ENCODE measurements around the gene LINC00305.

Gene LINC00305

DNA sequence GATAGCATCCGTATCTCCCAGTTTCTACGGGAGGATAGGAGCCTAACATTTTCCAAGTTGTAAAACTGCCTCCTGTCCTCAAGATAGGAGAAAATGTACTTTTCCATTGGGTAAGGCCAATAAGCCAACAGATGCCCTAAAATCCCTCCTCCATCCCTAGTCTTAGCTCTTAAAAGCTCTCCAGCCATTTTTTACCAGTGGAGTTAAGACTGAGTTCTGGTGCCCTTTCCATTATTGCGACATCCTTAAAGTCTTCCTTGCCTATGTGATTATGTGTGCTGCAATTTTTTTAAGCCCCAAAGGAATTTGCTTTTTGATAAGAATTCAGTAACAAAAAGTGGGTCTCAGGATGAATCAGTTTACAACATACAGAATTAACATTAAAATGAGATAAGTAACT, 33.0 kb downstream of the LINC00305 start:
- no peak for DNase-seq (ENCODE audit: low read depth)

DNA sequence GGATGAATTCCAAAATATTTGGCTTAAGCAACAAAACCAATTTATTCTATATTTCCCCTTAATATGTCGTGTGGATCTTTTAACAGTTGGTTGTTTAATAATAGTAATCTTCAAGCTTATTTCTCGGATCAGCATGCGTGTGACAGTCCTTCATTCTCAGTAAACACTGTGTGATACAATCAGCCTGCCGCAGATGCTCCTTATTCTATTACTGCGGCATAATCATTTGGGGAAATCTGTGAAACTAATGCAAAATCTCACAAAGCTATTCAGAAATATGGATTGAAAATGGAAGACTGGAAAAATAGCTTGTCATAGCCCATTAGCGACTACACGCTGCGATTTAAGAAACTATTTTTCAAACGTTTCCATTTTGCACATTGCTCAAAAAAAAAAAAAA, 36.9 kb downstream of the LINC00305 start:
- DNase-seq (ENCODE audit: low read depth), result no peak

DNA sequence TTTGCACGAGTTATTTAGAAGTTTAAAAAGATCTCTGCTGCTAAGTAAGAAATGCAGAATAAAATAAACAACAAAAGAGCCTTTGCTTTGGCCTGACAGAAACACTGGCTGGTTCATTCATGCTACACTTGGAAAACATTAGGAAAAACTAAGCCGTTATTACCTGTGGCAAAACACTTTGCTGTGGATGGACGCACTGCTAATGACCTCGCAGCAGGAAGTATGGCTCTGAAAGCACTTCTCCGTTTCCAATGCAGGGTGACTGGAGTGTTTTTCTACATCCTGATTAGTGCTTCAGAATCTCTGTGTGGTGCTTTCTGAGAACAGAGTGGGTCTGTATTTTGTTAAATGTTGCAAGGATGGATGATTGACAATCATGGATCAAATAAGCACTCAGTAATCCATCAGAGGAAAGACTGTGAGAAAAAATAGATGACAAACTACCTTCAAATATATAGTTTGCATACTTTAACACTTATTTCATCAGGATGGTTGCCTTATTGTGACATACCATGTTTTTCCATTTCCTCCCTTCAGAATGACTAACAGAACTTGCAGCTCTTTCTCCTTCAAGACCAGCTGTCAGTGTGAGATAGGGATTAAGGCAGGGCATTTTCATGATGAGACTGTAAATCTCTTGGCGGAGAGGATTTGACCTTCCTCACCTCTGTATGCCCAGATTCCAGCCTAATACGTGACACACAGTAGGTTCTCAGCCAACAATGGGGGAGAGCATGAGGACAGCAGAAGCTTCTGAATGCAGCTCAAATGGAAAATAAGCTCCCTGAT, 38.0 kb downstream of the LINC00305 start:
- DNase-seq (ENCODE audit: low read depth), result no peak

DNA sequence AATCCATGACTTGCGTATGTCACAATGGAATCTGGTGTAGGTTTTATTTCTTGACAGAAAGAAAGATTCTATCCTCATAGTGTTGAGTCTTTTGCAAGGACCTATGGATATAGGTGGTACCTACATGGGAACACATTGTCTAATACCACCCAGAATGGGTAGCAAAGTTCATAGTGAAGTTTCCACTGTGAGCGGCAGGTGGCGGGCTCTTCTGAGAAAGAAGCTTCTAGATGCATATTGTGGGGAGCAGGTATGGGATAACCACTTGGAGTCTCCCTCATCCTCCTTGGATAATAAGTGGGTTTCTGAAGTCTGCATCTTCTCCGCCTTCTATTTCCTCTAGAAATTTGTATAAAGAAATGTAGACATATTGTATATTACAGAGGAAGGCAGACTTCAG, 44.9 kb downstream of the LINC00305 start:
- DNase-seq (ENCODE audit: low read depth), result no peak

DNA sequence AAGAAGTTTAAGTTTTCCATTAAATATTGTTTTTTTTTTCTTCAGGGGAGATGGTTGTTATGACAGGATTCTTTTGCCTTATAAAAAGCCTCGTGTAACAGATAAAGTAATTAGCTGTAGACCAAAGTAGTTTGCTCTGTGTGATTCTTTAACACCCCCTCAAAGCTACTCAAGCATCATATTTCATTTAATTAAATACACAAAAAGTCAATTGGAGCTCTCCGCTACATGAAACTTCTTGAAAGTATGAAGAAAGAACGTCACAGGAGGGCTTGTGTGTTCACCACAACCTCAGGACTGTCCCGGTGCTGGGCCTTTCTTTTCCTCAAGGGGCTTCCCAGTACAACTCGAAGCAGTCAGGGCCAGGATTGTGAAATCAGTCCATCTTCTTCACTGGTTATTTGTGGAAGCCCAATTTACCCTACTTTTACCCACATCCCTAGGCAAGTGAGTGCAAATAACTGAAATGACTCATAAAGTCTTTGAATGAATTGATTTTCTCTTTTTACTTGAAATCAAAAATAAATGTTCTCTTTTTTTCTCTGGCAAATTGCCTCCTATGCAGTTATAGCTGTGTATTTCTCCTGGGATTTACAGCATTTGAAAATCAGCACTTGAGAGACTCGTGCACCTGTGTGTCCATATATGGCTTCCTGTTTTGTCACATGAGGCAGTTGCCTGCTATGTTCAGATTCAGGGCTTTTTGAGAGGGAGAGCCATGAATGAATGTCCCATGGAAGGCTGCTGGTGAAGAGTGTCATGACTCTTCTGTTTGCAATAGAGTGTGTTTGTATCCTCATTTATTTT, 48.6 kb downstream of the LINC00305 start:
- no peak for DNase-seq (ENCODE audit: low read depth)

DNA sequence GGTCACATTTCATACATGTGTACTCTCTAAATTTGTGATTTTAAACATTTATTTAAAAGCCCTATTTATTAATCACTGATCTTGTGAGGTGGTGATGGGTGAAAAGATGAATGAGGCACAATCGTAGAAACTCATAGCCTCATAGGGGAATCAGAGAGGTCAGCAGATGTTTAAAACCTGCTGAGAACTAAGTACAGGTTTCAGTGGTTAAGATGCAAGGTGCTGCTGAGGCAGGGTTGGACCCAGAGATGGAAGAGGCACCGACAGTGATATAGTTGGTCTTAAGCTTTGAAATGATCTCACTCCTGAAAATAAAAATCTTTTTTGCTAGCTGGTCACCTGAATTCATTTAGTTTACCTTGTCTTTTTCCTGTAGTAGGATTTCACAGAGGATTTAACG, 49.6 kb downstream of the LINC00305 start:
- no peak for DNase-seq (ENCODE audit: low read depth)

DNA sequence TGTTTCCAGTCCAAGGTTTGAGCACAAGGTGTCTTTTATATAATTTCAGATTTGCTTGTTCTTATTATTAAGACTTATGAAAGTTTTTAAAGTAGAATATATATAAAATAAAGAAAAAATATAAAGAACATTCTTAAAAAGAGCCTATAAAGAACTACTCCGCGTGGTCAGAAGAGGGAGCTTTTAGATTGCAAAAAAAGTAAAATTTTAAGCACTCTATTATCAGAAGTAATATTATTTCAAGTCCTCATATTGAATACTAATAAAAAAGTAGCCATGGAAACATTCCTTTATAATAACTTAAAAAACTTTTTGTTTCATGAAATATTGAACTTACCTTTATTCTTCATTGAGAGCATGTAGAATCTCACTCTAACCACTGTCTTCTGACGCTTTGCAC, 51.4 kb downstream of the LINC00305 start:
- no peak for DNase-seq (ENCODE audit: low read depth)

DNA sequence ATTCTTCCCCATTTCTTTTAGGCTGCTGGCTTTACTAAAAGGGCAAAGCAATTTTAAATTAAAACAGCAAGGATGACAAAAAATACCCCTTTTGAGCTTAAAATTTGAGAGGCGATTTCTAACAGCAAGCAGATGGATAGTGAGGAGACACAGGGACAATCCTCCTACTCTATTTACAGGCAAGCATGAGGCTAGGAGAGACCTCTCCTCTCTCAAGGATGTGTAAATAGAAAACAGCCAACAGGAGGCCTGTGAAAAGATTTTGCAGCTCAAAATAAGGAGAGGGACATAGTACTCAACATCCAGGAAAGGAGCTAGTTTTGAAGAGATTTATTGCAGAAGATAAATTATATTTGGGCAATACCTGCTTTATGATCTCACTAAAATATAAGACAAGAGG, 53.8 kb downstream of the LINC00305 start:
- DNase-seq (ENCODE audit: low read depth), result no peak

DNA sequence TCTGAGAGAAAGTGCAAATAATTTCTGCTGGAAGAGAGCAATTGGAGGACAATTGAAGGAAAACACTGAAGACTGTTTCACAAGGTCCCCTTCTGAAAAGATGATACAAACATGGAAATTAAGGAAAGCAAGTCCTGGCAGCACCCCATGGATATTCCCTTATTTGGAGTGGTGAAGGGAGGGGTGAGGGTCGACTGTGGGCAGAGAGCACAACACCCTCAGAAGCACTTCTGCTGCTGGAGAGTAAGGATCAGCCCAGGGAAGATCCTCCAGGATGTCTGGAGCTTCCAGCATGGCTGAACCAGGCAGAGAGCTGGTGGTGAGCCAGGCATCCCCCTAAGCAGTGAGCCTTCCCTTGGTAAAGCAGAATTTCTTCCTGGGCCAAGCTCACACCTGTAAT, 54.7 kb downstream of the LINC00305 start:
- no peak for DNase-seq (ENCODE audit: low read depth)

DNA sequence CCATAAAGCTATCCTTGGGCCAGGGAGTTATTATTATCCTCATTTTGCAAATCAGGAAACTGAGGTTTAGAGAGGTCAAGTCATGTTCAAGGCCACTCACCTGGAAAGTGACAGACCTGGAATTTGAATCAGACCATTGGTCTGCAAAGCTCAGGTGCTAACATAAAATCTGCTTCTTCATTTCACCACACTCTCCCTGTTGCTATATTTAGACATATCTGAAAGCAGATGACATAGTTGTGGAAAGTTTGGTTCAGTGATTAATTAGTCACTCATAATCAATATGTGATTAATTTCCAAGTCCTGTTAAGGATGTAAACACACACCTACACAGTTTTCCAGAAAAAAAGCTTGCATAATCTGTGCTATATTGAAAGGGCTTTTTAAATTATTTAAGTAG, 57.4 kb downstream of the LINC00305 start:
- DNase-seq (ENCODE audit: low read depth), result no peak

DNA sequence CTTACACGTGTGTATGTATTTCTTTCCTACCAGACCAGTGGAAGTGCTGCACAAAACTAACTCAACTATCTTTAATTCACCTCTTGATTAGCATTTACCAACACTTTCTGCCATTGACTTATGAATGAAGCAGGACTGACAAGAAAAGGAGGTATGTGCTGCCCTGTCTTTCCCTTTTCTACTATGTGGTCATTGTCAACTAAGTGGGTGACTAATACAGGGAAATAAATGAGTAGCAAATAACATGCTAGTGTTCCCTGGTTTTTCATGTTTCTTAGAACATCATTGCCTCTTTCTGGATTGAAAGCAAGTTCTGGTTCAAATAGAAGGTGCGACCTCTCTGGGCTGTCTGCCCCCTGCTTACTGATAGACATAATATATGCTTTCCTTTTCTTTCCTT, 58.0 kb downstream of the LINC00305 start:
- no peak for DNase-seq (ENCODE audit: low read depth)

DNA sequence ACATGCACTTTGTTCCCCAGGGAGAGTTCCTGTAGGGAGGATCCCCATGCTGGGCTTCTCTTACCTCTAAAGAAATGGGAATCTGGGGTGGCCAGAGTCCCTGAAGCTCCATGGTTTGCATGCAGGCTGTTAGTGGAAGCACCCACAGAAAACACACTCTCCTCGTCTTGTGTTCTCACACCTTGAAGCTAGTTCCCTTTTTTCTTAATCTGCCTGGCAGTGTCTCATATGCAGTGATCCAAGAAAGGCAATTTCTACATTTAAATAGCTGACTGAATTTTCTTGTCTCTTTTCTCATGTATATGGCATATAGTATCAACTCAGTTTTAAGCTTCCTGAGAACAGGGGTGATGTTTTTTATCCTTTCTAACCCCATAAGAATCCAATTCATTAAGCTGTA, 65.0 kb downstream of the LINC00305 start:
- no peak for DNase-seq (ENCODE audit: low read depth)

DNA sequence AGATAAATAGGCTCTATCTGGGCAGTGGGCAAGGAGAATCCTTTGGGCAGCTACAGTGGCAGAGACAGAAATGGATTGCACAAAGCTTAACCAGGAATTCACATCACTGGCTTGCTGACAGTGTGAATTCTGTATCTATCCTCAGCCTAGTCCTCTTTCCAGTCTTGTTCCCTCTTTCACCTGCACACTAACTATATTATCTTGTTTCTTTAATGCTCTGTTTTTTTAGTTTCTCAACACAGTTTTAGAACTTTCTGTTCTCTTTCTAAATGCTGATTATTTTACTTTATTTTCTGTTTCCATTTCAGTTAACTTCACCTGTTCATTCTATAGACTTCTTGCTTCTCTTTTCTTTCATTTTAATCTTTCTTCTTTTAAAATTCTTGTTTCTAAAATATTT, 66.4 kb downstream of the LINC00305 start:
- DNase-seq (ENCODE audit: low read depth), result no peak

DNA sequence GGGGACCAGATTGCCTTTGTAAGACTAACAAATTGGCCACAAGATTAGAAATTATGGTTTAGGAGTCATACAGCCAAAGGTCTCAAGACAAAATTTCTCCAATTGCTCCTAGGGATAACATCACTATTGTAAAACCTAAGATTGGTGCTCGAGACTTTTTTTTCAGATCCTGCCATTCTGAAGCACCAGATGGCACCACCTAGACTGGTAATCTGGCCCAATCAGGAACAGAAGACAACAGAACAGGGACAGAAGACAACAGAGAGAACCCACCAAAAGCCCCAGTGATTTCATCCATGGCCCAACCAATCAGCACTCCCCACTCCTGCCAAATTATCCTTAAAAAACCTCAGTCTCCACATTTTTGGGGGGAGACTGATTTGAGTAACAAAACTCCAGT, 66.8 kb downstream of the LINC00305 start:
- no peak for DNase-seq (ENCODE audit: low read depth)

DNA sequence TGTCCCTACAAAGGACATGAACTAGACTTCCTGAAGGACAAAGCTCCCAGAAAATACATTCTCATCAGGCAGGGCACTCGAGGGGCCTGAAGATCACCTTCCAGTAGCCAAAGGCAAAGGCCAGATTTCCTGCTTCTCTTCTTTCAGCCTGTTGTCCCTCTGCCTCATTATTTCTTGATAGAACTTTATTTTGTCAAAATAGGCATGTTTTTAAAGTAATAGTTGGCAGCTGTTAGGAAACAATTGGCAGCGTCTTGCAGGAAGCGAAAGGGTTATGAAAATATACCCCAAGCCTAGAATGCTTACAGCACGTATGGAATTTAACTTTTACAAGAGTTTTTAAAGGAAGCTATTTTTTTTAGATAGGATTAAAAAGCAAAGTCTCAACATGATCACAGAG, 74.9 kb downstream of the LINC00305 start:
- DNase-seq (ENCODE audit: low read depth), result no peak

DNA sequence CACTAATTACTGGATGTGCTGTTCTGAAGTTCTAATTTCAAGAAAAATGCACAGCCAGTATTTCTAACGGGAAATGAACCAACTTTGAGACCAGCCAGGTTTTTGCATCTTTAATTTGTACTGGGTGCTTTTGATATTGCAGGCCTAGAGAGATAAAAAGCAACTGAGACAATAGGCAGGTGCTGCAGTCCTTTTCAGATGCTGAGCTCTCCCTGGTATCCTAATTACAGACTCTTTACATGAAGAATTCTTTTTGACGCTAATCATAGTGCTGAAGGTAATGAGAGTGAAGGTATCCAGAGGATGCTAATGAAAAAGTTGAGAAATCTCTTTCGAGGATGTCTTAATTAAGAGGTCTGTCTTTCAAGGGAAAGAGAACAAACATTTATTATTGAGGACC, 93.9 kb downstream of the LINC00305 start:
- no peak for DNase-seq (ENCODE audit: low read depth)

DNA sequence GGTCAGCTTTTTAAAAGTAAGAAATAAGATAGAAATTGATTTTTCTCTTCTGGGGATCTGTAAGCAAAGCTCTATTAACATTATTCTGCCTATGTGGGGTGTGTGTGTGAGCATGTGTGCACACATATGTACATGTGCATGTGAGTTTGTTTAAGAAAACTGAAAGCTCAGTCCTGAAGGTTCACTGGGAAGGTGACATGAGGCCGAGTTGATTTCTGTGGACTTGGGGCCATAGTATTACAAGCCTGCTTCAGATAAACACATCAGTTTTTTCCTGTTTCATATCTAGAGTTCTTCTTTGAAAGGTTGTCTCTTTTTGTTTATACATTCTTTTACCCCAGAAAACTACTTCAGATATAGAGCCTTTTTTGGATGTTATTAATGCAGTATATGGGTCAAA, 95.6 kb downstream of the LINC00305 start:
- no peak for DNase-seq (ENCODE audit: low read depth)

DNA sequence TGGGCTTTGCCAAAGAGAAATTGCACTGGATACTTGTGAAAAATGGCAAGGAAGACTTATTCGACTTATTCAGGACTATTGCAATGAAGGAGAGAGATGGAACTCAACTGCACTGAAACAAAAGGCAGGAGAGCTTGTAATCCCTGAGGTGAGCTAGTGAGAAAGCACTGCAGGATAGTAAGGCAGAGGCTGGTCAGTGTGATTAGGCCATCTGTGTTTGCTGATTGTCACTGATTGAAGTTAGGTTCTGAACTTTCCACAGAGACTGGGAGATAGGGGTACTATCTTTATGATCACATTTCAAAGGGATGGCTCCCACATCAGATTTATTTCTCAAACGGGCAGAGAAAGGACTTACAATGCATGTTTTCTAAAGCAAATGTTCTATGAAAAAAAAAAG, 96.1 kb downstream of the LINC00305 start:
- no peak for DNase-seq (ENCODE audit: low read depth)

DNA sequence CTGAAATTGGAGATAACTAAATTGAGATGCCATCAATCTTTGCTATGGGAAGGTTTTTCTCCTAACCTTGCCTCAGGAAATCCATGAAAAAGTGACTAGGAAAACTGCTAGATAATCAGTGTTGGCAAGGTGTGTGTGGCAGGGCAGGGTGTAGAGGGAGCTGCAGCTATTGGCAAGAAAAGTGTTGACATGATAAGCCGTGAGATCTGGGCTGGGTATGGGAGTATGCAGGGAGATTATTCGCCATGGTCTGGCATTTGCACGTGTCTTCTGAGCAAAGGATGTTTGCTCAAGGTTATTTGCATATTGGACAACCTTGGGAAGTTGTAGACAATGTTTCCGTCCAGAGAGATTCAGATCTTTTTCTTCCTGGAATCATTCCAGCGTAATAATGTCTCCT, 104.3 kb downstream of the LINC00305 start:
- DNase-seq (ENCODE audit: low read depth), result no peak

DNA sequence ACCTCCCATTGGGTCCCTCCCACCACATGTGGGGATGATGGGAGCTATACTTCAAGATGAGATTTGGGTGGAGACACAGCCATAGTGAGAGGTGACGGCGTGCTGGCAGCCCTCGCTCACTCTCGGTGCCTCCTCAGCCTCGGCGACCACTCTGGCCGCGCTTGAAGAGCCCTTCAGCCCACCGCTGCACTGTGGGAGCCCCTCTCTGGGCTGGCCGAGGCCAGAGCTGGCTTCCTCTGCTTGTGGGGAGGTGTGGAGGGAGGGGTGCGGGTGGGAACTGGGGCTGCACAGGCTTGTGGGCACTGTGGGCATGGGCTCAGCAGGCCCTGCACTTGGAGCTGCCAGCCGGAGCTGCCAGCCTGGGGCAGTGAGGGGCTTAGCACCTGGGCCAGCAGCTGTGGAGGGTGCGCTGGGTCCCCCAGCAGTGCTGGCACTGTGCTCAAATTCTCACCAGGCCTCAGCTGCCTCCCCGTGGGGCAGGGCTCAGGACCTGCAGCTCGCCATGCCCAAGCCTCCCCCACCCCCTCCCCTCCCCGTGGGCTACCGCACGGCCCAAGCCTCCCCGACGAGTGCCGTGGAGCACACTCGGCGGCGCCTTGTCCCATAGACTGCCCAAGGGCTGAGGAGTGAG, 106.0 kb downstream of the LINC00305 start:
- DNase-seq (ENCODE audit: low read depth), result no peak

DNA sequence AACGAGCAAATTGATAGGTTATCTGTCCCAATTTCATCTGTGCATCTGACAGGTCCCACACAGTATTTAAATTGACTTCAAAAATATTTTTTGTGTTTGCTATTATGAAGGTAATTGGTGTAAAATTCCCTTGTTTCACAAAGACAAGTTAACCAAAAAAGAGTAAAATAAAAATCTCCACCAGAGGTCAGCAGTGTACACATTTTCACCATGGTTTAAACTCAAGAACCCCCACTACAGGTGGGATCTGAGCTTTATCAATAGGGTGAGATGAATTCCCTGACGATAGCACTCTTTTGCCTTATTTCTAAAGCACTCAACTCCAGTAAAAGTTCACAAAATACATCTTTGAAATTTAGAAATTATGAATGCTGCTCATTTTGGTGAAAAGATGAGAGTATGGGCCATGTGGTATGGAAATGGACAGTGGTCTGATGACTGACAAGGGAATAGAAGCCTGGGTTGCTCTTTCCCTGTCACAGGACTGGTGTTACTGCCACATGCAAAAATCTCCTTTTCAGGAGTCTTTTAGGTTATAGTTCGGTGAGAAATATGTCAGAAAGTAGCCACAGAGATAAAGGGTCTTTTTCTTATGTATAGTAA, 111.0 kb downstream of the LINC00305 start:
- peak; percentile 2 for DNase-seq (ENCODE audit: low read depth)

DNA sequence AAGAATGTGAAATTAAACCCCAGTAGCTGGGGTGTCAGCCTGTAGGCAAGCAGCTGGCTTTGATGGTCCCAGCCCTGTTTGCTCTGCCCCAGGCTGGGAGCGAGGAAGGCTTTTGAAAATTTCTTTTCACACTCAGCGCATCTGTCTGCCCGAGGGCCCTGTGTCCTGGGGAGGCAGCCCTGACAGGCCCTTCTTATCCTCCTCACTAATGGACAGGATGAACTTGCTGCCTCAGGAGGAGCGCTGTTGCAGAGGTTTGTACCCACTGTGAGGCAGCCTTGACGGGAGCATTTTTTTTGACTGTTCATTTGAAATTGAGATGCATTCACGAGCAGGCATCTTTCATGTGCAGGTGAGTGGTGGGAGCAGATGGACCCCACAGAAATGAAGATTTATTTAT, 116.6 kb downstream of the LINC00305 start:
- DNase-seq (ENCODE audit: low read depth), result no peak

DNA sequence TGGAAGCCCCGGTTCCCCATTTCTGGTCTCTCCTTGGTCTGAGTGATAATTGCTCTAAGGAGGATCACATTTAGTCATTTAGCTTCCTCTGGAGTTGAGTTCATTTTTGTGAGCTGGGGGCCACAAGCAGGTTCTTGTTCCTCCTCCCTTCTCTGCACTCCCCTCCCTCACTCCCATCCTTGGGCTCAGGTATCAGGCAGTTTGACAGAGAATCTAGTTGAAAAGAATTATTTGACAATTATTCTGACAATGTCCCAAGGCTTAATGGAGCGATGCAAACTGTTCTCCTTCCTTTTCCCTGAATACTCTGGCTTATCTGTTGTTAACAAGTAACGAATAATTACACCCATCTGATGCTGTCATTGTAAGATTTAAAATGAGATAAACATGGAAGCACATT, 117.5 kb downstream of the LINC00305 start:
- no peak for DNase-seq (ENCODE audit: low read depth)
